GM12891 (cell line): ENCODE data around the gene USP32.
A peak's percentile ranks its signal among the peaks of the same experiment; 100 is the strongest.

Experiments
- DNase-seq: peaks from one replicate; pipeline ENCODE4 v3.0.0; 2011; ENCODE audit warnings: low spot score; ENCODE audit not compliant: insufficient read length
- FAIRE-seq: peaks from 2 replicates; lab custom pipeline; 2011; peaks lifted over from hg19 to GRCh38; lab: Jason Lieb, UNC
- PAX5 ChIP-seq: IDR thresholded peaks from 2 replicates; pipeline ENCODE4 v1.6.1; 2011; ENCODE audit warnings: low read length, moderate library complexity, mild to moderate bottlenecking; ENCODE audit not compliant: insufficient read depth, severe bottlenecking
- POLR2A ChIP-seq: IDR thresholded peaks from 2 replicates; pipeline ENCODE4 v1.6.1; 2011; ENCODE audit warnings: low read depth, low read length, control low read depth
- POLR2AphosphoS5 ChIP-seq: IDR thresholded peaks from 2 replicates; pipeline ENCODE4 v1.6.1; 2011; ENCODE audit warnings: low read depth, low read length, control low read depth
- POU2F2 ChIP-seq: IDR thresholded peaks from 2 replicates; pipeline ENCODE4 v1.6.1; 2011; ENCODE audit warnings: low read depth, mild to moderate bottlenecking, control low read depth, low read length, moderate library complexity
- SPI1 ChIP-seq: IDR thresholded peaks from 2 replicates; pipeline ENCODE4 v1.6.1; 2011; ENCODE audit warnings: low read depth, low read length, control low read depth
- TAF1 ChIP-seq: IDR thresholded peaks from 2 replicates; pipeline ENCODE4 v1.6.1; 2011; ENCODE audit warnings: low read depth, low read length, control low read depth

Gene USP32

DNA sequence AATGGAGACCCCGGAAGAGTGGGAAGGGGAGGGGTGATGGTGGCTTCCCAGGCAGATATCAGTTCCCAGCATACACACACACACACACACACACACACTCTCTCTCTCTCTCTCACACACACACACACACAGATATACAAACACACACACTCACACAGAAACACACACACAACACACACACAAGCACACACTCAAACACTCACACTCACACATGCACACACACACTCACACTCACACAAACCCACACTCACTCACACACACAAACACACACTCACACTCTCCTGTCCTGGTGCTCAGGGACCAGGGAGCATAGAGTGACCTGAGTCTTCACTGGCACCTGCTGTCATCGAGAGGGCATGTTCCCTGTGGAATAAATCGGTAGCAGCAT, 236.5 kb downstream of the USP32 start:
- FAIRE-seq (no peak), DNase-seq (no peak)
- TF ChIP-seq POU2F2: no peak
- TF ChIP-seq PAX5: no peak
- TF ChIP-seq POLR2AphosphoS5: no peak
- no peak for TF ChIP-seq SPI1
- no peak for TF ChIP-seq TAF1

DNA sequence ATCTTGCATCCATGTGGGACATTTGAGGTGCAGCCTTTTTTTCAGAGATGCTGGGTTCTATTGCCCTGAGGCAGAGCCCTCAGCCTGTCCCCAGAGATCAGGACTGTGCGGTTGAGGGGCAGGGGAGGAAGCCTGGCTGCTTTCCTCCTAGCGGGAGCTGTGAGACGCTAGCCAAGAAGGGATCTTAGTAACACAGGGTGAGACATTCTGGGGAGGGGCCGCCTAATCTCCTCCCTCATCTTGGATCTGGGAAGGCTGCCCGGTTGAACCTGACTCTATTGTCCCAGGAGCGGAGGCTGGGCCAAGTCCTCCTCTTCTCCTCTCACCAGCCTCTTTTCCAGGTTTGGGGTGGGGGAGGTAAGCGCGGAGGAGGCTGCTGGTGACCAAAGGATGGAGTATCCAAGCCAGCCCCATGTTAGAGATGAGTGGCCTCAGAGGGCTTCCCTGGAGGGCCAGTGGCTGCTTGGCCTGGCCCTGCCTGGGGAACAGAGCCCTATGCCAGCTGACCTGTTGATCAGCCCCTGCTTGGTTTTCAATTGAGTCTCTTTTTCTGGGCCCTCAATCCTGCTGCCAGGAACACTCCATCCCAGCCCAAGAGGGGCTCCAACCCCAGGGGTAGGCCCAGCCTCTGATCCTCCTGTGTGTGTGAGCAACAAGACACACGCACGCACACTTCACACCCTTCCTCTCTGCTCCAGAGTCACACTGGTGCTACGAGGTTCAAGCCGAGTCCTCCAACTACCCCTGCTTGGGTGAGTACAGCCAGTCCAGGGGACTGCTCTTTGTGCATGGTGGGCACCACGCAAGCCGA, 237.1 kb downstream of the USP32 start:
- no peak for FAIRE-seq
- no peak for DNase-seq
- TF ChIP-seq POU2F2: no peak
- no peak for TF ChIP-seq SPI1
- no peak for TF ChIP-seq PAX5
- no peak for TF ChIP-seq POLR2A

DNA sequence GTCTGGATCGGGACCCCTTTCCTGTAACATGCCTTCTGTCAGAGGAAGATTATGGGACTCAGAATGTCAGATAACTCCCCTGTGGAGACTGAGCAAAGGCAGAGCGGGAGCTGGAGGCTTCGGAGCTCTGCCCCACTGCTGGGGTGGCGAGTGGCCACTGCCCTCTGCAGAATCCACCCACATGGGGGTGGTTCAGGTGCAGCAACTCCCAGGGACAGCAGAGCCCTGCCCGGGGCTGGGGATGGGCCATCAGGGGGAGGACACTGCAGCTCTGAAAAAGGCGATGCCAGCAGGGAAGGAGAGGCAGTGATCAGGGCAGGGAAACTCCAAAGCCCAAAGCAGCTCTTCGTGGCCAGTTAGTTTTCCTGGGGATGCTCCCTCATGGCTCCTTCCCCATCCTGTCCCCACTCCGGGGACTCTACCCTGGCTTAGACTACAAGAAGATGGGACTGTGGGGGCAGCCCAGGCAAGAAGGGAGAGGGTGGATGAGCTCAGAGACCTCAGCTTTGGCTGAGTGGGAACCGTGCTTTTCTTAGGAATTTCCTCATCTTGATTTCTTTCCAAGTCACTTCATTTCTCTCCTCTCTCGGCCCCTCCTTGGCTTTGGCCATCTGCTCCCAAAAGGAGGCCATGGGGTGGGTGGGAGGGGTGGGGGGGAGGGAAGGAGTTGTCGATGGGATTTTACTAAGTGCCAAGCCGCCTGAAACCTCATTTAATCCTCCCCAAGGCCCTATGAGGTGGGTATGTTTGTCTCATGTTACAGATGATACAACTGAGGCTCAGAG, 238.1 kb downstream of the USP32 start:
- DNase-seq: no peak
- FAIRE-seq: no peak

DNA sequence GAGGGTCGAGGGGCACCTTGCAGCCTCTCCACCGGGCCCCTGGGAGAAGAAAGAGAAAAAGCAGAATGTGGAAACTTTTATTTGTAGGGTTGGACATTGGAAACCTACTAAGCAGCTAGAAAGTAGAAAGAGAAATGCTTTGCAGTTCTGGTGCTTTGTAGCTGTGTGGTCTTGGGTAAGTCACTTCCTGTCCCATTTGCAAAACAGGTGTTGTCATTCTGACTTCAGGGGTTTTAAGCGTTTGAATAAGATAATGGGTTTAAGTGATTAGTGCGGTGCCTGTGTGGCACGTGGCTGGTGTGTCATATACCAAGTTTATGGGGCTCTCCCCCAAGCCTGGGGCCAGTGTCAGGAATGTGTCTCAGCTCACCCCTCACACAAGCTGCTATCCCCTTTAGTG, 240.6 kb downstream of the USP32 start:
- FAIRE-seq (peak; percentile 16), DNase-seq (no peak)
- no peak for TF ChIP-seq PAX5

More for the DNA sequence above, 238.1 kb downstream of the USP32 start:
- TF ChIP-seq POLR2AphosphoS5: no peak
- no peak for TF ChIP-seq POLR2A
- no peak for TF ChIP-seq TAF1

DNA sequence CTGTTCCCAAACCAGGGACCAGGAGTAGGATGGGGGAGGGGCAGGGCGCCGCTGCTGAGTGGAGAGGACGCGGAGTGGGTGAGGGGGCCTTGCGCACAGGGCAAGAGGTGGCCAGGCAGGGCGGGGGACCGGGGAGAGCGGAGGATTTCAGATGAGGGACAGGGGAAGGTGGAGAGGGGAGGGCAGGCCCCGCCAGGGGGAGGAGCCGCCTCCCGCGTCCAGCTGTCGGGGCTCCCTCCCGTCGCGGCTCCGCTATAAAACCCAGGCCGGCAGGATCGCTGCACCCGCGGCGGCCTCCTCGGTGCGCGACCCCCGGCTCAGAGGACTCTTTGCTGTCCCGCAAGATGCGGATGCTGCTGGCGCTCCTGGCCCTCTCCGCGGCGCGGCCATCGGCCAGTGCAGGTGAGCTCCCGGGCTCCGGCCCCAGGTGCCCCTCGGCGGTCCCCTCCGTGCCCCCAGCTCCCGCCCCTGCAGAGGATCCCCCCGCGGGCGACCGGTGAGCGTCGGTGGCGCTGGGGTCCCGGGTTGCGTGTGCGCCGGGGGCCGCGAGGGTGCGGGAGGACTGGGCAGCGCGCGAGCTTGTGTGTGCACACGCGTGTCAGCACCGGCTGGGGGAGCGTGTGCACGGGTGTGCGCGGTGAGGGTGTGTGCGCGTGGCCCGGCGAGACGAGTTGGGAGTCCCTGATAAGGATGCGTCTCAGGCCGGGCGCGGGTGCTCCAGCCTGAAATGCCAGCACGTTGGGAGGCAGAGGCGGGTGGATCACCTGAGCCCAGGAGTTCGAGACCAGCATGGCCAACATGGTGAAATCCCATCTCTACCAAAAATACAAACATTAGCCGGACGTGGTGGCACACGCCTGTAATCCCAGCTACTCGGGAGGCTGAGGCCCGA, 242.0 kb downstream of the USP32 start, which contains the start of gene CA4:
CA4 (plus strand) TSS at position 283 of the 892 bp plus-strand sequence; CDS start at position 345, 62 bp downstream.
- DNase-seq: no peak
- no peak for TF ChIP-seq TAF1
- TF ChIP-seq POLR2AphosphoS5: no peak
- TF ChIP-seq PAX5: no peak
- no peak for TF ChIP-seq POLR2A
- no peak for TF ChIP-seq POU2F2
- no peak for TF ChIP-seq SPI1
- FAIRE-seq: no peak

DNA sequence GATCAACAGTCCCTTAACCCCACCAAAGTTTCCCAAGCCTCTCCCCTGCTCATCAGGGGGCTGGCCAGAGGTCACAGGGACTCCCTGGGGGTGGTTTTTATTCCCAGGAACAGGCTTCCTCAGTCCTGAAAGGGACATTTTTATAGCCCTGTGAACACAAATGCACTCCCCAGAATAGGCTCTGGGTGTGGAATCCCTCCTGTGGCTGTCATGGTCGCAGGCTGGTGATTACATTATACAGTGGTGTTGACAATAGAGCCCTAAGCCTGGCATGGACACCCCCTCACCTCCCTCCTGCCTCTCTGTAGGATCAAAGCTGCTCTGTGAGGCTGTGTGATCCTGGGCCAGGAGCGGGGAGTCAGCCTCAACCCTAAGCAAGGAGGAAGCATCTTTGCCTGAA, 243.6 kb downstream of the USP32 start:
- no peak for TF ChIP-seq SPI1
- TF ChIP-seq POLR2AphosphoS5: no peak
- TF ChIP-seq POLR2A: no peak
- no peak for TF ChIP-seq POU2F2
- no peak for TF ChIP-seq PAX5
- TF ChIP-seq TAF1: no peak
- DNase-seq (no peak), FAIRE-seq (no peak)

DNA sequence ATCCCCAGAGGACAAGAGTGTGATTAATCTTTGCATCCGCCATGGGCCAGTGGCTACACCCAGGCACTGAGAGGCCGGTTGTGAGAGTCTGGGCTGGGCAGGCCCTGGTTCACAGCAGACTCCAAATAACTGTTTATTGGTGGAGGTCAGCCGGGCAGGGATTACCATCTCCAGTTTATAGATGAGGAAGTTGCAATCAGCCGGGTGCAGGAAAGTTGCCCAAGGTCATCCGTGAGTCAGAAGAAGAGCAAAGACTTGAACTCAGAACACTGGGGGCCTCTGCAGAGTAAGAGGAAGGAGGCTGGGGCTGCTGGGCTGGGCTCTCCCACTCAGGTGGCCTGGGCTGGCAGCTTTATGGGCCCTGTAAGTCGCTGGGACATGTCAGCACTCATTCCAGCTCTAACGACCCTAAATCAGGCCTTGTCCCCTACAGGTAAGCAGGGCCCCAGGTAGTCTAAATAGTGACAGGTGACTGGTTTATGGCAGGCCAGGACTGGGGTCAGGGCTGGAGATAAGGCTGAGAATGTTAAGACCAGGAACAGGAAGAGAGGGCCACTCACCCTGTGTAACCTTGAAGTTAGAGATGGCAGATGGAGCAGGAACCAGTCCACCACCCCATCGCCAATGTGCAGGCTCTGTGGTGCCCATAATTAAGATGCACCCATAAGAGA, 244.2 kb downstream of the USP32 start:
- FAIRE-seq (no peak), DNase-seq (no peak)

DNA sequence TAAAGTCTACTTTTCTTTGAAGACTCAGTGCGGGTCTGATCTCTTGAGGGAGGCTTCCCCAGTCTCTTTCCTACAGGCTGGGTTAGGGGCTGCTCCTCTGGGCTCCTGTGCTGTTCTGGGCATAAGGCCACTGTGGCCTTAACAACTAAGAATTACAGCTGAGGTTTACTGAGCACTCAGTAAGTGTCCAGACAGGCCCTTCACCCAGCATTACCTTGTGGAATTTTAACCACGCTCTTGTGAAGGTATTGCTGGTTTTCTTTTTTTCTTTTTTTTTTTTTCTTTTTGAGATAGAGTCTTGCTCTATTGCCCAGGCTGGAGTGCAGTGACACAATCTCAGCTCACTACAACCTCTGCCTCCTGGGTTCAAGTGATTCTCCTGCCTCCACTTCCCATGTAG, 245.7 kb downstream of the USP32 start:
- FAIRE-seq: no peak
- TF ChIP-seq POLR2AphosphoS5: no peak
- no peak for DNase-seq

More for the DNA sequence above, 244.2 kb downstream of the USP32 start:
- TF ChIP-seq SPI1 (no peak), POLR2A (no peak), TAF1 (no peak), POU2F2 (no peak), POLR2AphosphoS5 (no peak), PAX5 (no peak)
